CD14-positive monocyte (primary cell): ENCODE data around the gene CDKN2B-AS1. TPM values are rescaled to one million over a fixed set of nuclear protein-coding genes. Genes with fewer than 3 reads are reported as not detected.

Experiments
- DNase-seq, 3 donors: peaks; one replicate each; pipeline ENCODE4 v3.0.0-alpha.2; 2011 to 2022
- H2AFZ ChIP-seq: 2 replicates; pipeline ENCODE4 v1.6.0; 2012; ENCODE audit warnings: mild to moderate bottlenecking, low read depth, low read length, inconsistent platforms; ENCODE audit not compliant: insufficient read depth, poor library complexity, severe bottlenecking
- H3K27ac ChIP-seq, 2 donors: 1 replicate in 1 of 2; 2 replicates in 1 of 2; pipeline ENCODE4 v1.5.1; 2012 to 2013; ENCODE audit warnings: low read length in 2 of 2, control low read depth in 1 of 2, inconsistent platforms in 1 of 2, low read depth in 1 of 2, mild to moderate bottlenecking in 1 of 2
- H3K27me3 ChIP-seq, 2 donors: one replicate each; pipeline versions ENCODE4 v1.6.0 to v1.6.1; 2011 to 2013; ENCODE audit warnings: low read length in 2 of 2; ENCODE audit not compliant: control insufficient read depth in 2 of 2, insufficient read depth in 2 of 2
- H3K36me3 ChIP-seq, 2 donors: replicated peaks in 1 of 2; 1 replicate in 1 of 2; 2 replicates in 1 of 2; pipeline versions ENCODE4 v1.5.1 to v1.6.1; 2012 to 2013; ENCODE audit warnings: low read length in 2 of 2, control low read depth in 1 of 2, inconsistent platforms in 1 of 2, mild to moderate bottlenecking in 1 of 2; ENCODE audit not compliant: insufficient read depth in 2 of 2, control insufficient read depth in 1 of 2
- H3K4me1 ChIP-seq, 2 donors: 1 replicate in 1 of 2; 2 replicates in 1 of 2; pipeline versions ENCODE4 v1.5.1 to v1.6.1; 2012 to 2013; ENCODE audit warnings: low read length in 2 of 2, control low read depth in 1 of 2, inconsistent platforms in 1 of 2, mild to moderate bottlenecking in 1 of 2, moderate library complexity in 1 of 2; ENCODE audit not compliant: insufficient read depth in 2 of 2, control insufficient read depth in 1 of 2
- H3K4me2 ChIP-seq: replicated peaks from 2 replicates; pipeline ENCODE3; 2012; ENCODE audit warnings: low read length, moderate library complexity, mild to moderate bottlenecking; ENCODE audit not compliant: poor library complexity, severe bottlenecking; ENCODE audit errors: extremely low read depth
- H3K4me3 ChIP-seq, 3 experiments: fragments of 200-600 bp in 1 of 3; sonication (generic) in 1 of 3; replicated peaks in 1 of 3; 1 replicate in 2 of 3; 2 replicates in 1 of 3; pipeline ENCODE4 v1.5.1; 2011 to 2013; ENCODE audit warnings: low read length in 3 of 3, mild to moderate bottlenecking in 3 of 3, control low read depth in 2 of 3, low read depth in 2 of 3, inconsistent platforms in 1 of 3, moderate library complexity in 1 of 3
- H3K79me2 ChIP-seq: 2 replicates; pipeline ENCODE4 v1.6.0; 2012; ENCODE audit warnings: mild to moderate bottlenecking, control low read depth, inconsistent platforms, low read length, moderate library complexity; ENCODE audit not compliant: insufficient read depth
- H3K9ac ChIP-seq: 2 replicates; pipeline ENCODE4 v1.6.0; 2017; ENCODE audit warnings: low read length, mild to moderate bottlenecking; ENCODE audit not compliant: insufficient read depth, poor library complexity, severe bottlenecking
- H3K9me3 ChIP-seq, 2 donors: replicated peaks in 1 of 2; 1 replicate in 1 of 2; 2 replicates in 1 of 2; pipeline versions ENCODE4 v1.5.1 to v1.6.1; 2012 to 2013; ENCODE audit warnings: low read length in 2 of 2, control low read depth in 1 of 2; ENCODE audit not compliant: control insufficient read depth in 1 of 2, insufficient read depth in 1 of 2
- H4K20me1 ChIP-seq: 2 replicates; pipeline ENCODE4 v1.6.0; 2012; ENCODE audit warnings: mild to moderate bottlenecking, low read length, control low read depth, moderate library complexity; ENCODE audit not compliant: insufficient read depth
- H3K27ac Mint-ChIP-seq, 7 donors: one replicate each; pipeline ENCODE4 v1.8.0; 2020; ENCODE audit warnings: mild to moderate bottlenecking in 7 of 7, mixed read lengths in 7 of 7, moderate library complexity in 6 of 7, inconsistent platforms in 2 of 7
- H3K27me3 Mint-ChIP-seq, 3 donors: one replicate each; pipeline ENCODE4 v1.8.0; 2021 to 2022; ENCODE audit warnings: low read depth in 3 of 3, mild to moderate bottlenecking in 3 of 3, mixed read lengths in 3 of 3, moderate library complexity in 3 of 3, inconsistent platforms in 1 of 3
- H3K36me3 Mint-ChIP-seq, 2 donors: one replicate each; pipeline ENCODE4 v1.8.0; 2020; ENCODE audit warnings: mixed read lengths in 2 of 2, inconsistent platforms in 1 of 2, mild to moderate bottlenecking in 1 of 2
- H3K4me1 Mint-ChIP-seq: one replicate; pipeline ENCODE4 v1.8.0; 2020; ENCODE audit warnings: mild to moderate bottlenecking, mixed read lengths
- H3K4me3 Mint-ChIP-seq, 2 donors: one replicate each; pipeline ENCODE4 v1.8.0; 2020; ENCODE audit warnings: mild to moderate bottlenecking in 2 of 2, mixed read lengths in 2 of 2, moderate library complexity in 1 of 2
- H3K9me3 Mint-ChIP-seq, 7 donors: one replicate each; pipeline ENCODE4 v1.8.0; 2020 to 2022; ENCODE audit warnings: mixed read lengths in 7 of 7, mild to moderate bottlenecking in 6 of 7, moderate library complexity in 6 of 7, inconsistent platforms in 2 of 7
- CTCF ChIP-seq: fragments of 200-600 bp; IDR thresholded peaks from one replicate; pipeline ENCODE4 v1.8.0; 2022; ENCODE audit warnings: antibody characterized with exemption, mild to moderate bottlenecking
- WGBS: methylation state at CpG from one replicate; pipeline ENCODE4 v1.1.5; 2013; ENCODE audit warnings: missing lambda C conversion rate; ENCODE audit not compliant: insufficient coverage; 5-methylcytosine and 5-hydroxymethylcytosine counted together
- intact Hi-C, 2 donors: fragments of 100-400 bp; cut with micrococcal nuclease; formaldehyde crosslinking; loops; one replicate each; pipeline versions ENCODE4 v1.15.0 to v1.15.1; 2023
- polyA plus RNA-seq, 3 donors: library from polyadenylated mRNA; depleted of rRNA in 1 of 3; unstranded in 2 of 3; stranded (reverse) in 1 of 3; fragments of 300-500 nt in 2 of 3; fragments of >200 nt in 1 of 3; fragmentation: Illumina TruSeq in 2 of 3; gene quantifications; 1 replicate in 2 of 3; 2 replicates in 1 of 3; pipeline ENCODE4 v1.2.3, GENCODE V29; 2012 to 2021

Gene CDKN2B-AS1
- polyA plus RNA-seq, 3 donors = 0.35 to 0.55 (median 0.50) TPM

GRCh38 chr9:22105005-22105722 is 110.6 kb downstream of the CDKN2B-AS1 start:
- H3K79me2 ChIP-seq = no peaks in the 10 kb centered on the region
- H3K4me1 ChIP-seq = no peaks in the 10 kb centered on the region
- no peaks in the 10 kb centered on the region for H4K20me1 ChIP-seq
- intact Hi-C loops = no loop called here
- H3K27me3 ChIP-seq = peaks cover 17 to 21% of the 10 kb centered on the region in 2 donors
- Mint-ChIP-seq H3K4me1 (no peaks in the 10 kb centered on the region), H3K4me3 (no peak overlapping the region), H3K27me3 (peaks cover 18 to 43% (median 19%) of the 10 kb centered on the region in 3 donors), H3K9me3 (no peaks in the 10 kb centered on the region), H3K27ac (no peak overlapping the region), H3K36me3 (no peaks in the 10 kb centered on the region)
- no peak for DNase-seq
- H2AFZ ChIP-seq = no peak overlapping the region
- H3K4me2 ChIP-seq = no peak overlapping the region
- no peak overlapping the region for H3K9ac ChIP-seq
- H3K36me3 ChIP-seq = no peaks in the 10 kb centered on the region
- no peak overlapping the region for H3K4me3 ChIP-seq
- no peaks in the 10 kb centered on the region for H3K9me3 ChIP-seq
- 100% methylated on average over 1 of the region's 4 CpGs for WGBS
- no peak overlapping the region for H3K27ac ChIP-seq
- TF ChIP-seq CTCF = no peak

- H3K27me3 Mint-ChIP-seq = peaks cover 20 to 46% (median 25%) of the 10 kb centered on the region in 3 donors
- H3K27ac ChIP-seq = no peak overlapping the region
- no peak overlapping the region for H3K4me2 ChIP-seq
- TF ChIP-seq CTCF = no peak
- H3K27ac Mint-ChIP-seq = no peak overlapping the region
- no peaks in the 10 kb centered on the region for H3K9me3 ChIP-seq
- no peaks in the 10 kb centered on the region for H3K9me3 Mint-ChIP-seq
- H3K27me3 ChIP-seq = peaks cover 23 to 37% of the 10 kb centered on the region in 2 donors
- WGBS = 80% methylated on average over 1 of the region's 6 CpGs
- no peaks in the 10 kb centered on the region for H3K36me3 ChIP-seq
- no peaks in the 10 kb centered on the region for H3K79me2 ChIP-seq
- no peaks in the 10 kb centered on the region for H4K20me1 ChIP-seq
- H3K4me3 Mint-ChIP-seq = peak overlapping the region in 1 of 2 donors; percentile 23
- no peaks in the 10 kb centered on the region for H3K4me1 Mint-ChIP-seq
- no peak overlapping the region for H2AFZ ChIP-seq
- no peak for DNase-seq
- no peaks in the 10 kb centered on the region for H3K4me1 ChIP-seq
- no peak overlapping the region for H3K4me3 ChIP-seq
- H3K9ac ChIP-seq = no peak overlapping the region
- intact Hi-C loops = no loop called here
- H3K36me3 Mint-ChIP-seq = no peaks in the 10 kb centered on the region
Measured at GRCh38 chr9:22107202-22108045, 112.8 kb downstream of the CDKN2B-AS1 start.
